GM10248 (cell line): Measurements from ENCODE around the gene MPP1.
A peak's percentile ranks its signal among the peaks of the same experiment; 100 is the strongest.
"Not testable (repeated sequence)": the region's sequence is repeated elsewhere in the genome, so short reads cannot be mapped to it uniquely, and the experiment has no call there.

Experiments used
- CTCF ChIA-PET: fragments of 300-600 bp; sonication (Branson Sonifier 250); formaldehyde crosslinking; extraction: SDS; loops from one replicate; lab custom pipeline; 2021; ENCODE audit warnings: antibody characterized with exemption; lab: Yijun Ruan, JAX
- POLR2A ChIA-PET: fragments of 350-650 bp; sonication (Branson Sonifier 250); formaldehyde crosslinking; extraction: SDS; loops from one replicate; lab custom pipeline; 2020; ENCODE audit warnings: antibody characterized with exemption; lab: Yijun Ruan, JAX
- DNase-seq: peaks from one replicate; pipeline ENCODE4 v3.0.0; 2012; ENCODE audit errors: extremely low spot score
- TF ChIP-seq, protein P1 (sequence below): IDR thresholded peaks from 2 replicates; pipeline ENCODE4 v1.5.1; 2012; ENCODE audit warnings: mild to moderate bottlenecking, low read depth; ENCODE audit errors: extremely low read depth, missing control alignments, control extremely low read depth

Gene MPP1

DNA sequence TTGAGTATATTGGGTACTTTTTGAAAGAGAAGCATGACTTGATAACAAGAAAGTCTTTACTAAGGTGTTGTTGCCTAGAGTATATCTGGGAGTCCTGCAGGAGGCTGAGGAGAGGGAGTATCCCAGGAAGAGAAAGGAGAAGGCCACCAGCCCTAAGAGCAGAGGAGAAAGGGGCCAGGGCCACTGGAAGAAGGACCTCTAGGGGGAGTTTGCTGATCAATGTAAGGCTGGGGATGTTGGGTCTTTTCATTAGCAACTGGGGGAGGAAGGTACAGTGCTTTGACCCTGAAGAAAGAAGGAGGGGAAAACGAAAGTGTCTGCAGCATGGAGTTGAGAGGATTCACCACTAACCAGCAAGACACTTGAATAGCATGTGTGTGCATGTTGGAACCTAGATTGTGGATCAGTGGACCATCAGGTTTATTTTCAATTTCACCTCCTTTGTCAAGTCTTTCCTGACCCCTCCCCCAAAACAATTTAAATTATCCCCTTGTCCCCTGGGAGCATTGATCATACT lies 24.7 kb upstream of the MPP1 start:
- TF ChIP-seq, protein P1, sequence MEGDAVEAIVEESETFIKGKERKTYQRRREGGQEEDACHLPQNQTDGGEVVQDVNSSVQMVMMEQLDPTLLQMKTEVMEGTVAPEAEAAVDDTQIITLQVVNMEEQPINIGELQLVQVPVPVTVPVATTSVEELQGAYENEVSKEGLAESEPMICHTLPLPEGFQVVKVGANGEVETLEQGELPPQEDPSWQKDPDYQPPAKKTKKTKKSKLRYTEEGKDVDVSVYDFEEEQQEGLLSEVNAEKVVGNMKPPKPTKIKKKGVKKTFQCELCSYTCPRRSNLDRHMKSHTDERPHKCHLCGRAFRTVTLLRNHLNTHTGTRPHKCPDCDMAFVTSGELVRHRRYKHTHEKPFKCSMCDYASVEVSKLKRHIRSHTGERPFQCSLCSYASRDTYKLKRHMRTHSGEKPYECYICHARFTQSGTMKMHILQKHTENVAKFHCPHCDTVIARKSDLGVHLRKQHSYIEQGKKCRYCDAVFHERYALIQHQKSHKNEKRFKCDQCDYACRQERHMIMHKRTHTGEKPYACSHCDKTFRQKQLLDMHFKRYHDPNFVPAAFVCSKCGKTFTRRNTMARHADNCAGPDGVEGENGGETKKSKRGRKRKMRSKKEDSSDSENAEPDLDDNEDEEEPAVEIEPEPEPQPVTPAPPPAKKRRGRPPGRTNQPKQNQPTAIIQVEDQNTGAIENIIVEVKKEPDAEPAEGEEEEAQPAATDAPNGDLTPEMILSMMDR: no peak
- ChIA-PET CTCF (interaction anchor here (1.8 kb wide), 1 partner anchor 11 kb away, joined by 4 read pairs; no protein-coding TSS in a partner anchor), POLR2A (no interaction called here)
- DNase-seq: no peak

DNA sequence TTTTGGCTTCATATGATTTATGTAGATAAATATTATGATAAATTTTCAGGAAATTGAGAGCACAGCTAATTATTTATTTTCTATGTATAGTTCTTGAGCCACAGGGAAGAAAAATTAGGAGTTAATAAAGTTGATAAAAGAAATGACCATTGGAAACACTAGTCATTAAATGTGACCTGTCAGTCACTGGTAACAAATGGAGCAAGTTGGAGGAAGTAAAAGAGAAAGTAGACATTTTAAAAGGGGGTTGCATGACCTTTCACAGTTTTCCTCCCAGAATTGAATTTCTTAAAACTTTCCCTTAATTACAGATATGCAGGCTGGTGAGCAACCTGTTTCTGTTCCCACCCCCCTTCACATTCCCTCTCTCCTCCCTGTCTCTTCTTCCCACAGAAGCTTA lies 23.8 kb upstream of the MPP1 start:
- TF ChIP-seq, protein P1: no peak
- CTCF ChIA-PET: interaction anchor here (0.9 to 1.8 kb wide), 2 partner anchors 9 to 12 kb away, joined by 3 to 4 read pairs; no protein-coding TSS in a partner anchor
- POLR2A ChIA-PET: no interaction called here
- DNase-seq: no peak

DNA sequence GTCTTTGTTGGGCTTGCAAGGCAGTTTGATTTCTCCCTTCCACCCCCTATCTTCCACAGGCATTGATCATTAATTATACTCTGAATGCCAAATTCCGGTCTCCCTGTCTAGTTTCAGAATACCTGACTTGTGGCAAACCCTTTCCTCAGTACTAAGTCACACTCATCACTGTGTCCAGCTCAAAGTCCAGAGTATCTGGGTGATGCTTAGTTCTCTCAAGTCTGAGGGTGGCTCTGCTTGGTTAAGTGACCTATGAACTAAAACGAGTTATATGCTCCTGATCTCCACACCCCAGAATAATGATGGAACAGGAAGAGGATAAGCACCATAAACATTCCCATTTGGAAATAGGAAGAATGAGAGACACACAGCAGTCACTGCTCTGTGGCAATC lies 22.7 kb upstream of the MPP1 start:
- TF ChIP-seq, protein P1: no peak
- POLR2A ChIA-PET: no interaction called here
- CTCF ChIA-PET: interaction anchor here (0.9 to 1.4 kb wide), 2 partner anchors 12 to 79 kb away, joined by 3 to 5 read pairs; no protein-coding TSS in a partner anchor
- DNase-seq: no peak

GRCh38 chrX:154827194-154828015 lies 22.1 kb upstream of the MPP1 start:
- peak; percentile 29 for DNase-seq
- CTCF ChIA-PET: interaction anchor here (0.7 to 1.4 kb wide), 3 partner anchors 13 to 90 kb away, joined by 3 to 5 read pairs (median 3); no protein-coding TSS in a partner anchor
- POLR2A ChIA-PET: no interaction called here
- TF ChIP-seq, protein P1: no peak

DNA sequence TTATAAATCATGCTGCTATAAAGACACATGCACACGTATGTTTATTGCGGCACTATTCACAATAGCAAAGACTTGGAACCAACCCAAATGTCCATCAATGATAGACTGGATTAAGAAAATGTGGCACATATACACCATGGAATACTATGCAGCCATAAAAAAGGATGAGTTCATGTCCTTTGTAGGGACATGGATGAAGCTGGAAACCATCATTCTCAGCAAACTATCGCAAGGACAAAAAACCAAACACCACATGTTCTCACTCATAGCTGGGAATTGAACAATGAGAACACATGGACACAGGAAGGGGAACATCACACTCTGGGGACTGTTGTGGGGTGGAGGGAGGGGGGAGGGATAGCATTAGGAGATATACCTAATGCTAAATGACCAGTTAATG lies 20.3 kb upstream of the MPP1 start:
- DNase-seq, POLR2A ChIA-PET, CTCF ChIA-PET: not testable (repeated sequence)

- CTCF ChIA-PET: no interaction called here
These were observed 19.4 kb upstream of the MPP1 start for GRCh38 chrX:154824638-154825037.

More at GRCh38 chrX:154824638-154825037, 19.4 kb upstream of the MPP1 start:
- DNase-seq: no peak
- TF ChIP-seq, protein P1: no peak
- POLR2A ChIA-PET: no interaction called here
